ENCODE results near the gene SLC12A7. TPM values are rescaled to one million over a fixed set of nuclear protein-coding genes. Genes with fewer than 3 reads are reported as not detected.

The SLC12A7 gene
- 21.0 to 30.8 TPM (median 28.5 TPM) in 5 replicates for total RNA-seq (2022; extraction: Qiagen RNA extraction; ENCODE audit: low read depth)

DNA sequence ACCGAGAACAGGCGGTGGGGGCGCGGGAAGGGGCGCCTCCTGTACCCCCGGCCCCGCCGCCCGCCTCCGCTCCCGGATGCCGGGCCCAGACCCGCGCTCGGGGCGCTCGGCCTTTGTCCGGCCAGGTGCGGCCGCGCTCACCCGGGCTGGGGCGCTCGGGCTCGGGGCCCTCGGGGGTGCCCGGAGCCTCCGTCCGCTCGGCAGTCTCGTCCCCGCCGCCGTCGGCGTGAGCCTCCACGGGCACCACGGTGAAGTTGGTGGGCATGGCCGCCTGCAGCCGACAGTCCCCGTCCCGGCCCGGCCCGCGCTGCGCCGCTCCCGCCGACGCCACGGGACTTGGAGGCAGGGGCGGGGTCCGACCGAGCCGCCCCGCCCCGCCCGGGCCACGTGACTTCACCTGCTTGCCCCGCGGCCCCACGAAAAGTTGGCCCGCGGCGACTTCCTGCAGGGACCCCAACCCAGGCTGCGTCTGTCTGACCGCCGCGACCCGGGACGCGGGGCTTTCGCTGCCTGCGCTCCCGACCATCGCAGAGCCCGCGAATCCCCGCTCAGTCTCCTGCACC is at the start of gene SLC12A7:
Gene SLC12A7 (minus strand): TSS at position 337 of the 563 bp plus-strand sequence. CDS start 72 bp downstream, at position 265.

DNA sequence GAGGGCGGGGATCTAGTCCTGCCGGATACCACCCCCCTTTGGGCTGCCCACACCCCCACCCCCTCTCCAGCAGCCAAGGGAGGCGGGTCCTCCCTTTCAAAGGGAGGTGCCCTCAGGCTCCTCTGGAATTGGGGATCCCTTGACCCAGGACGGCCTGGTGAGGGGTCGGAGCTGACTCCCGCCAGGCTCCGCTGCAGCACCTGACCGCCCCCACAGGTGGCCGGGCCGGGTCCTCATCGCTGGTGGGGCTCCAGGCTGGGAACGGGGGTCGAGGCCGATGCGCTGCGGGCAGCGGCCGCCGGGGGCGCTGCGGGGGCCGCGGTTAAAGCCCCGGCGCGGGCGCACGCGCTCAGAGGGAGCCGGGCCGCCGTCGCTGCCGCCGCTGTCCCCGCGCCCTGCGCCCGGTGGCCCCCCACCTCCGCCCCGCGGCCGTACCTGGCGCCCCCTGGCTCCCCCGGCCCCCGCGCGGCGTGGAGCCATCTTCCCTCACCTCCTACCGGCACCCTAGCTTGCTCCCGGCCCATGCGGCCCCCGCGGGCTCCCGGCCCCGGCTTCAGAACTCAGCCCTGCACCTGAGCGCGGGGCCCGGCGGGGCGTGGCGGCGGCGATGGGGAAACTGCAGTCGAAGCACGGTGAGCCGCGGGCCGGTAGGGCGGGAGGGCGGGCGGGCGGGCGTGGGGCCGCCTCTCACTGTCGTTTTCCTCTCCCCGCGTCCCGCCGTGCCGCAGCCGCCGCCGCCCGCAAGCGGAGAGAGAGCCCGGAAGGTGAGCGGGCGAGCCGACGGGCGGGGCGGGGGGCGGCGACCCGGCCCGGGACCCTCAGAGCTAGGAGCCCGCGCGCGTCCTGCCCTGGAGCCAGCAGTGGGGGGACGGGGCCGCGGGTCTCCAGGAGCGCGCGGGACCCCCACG is 103.2 kb downstream of the SLC12A7 start, which contains the start of gene NKD2:
Gene NKD2 (plus strand): TSS at position 352 of the 908 bp plus-strand sequence. CDS start 256 bp downstream, at position 608.

Other genes with a start within 250 kb of the SLC12A7 start
- gene BRD9, start 219.3 kb downstream of the SLC12A7 start, total RNA-seq (2022; extraction: Qiagen RNA extraction; ENCODE audit: low read depth): 36.3 to 40.5 TPM (median 39.2 TPM) in 5 replicates
- 60.8 to 66.9 TPM (median 66.4 TPM) in 5 replicates for gene TRIP13, start 219.2 kb downstream of the SLC12A7 start, total RNA-seq (2022; extraction: Qiagen RNA extraction; ENCODE audit: low read depth)
- gene NKD2, start 103.3 kb downstream of the SLC12A7 start, total RNA-seq (2022; extraction: Qiagen RNA extraction; ENCODE audit: low read depth): 8.7 to 14.0 TPM (median 12.2 TPM) in 5 replicates
- gene SLC6A19, start 89.5 kb upstream of the SLC12A7 start, total RNA-seq (2022; extraction: Qiagen RNA extraction; ENCODE audit: low read depth): 0.04 TPM in 1 of 5 replicates, not detected in the others
- not detected in 5 replicates for gene SLC6A18, start 113.3 kb upstream of the SLC12A7 start, total RNA-seq (2022; extraction: Qiagen RNA extraction; ENCODE audit: low read depth)
- 1.2 to 3.2 TPM (median 2.6 TPM) in 5 replicates for gene TERT, start 183.0 kb upstream of the SLC12A7 start, total RNA-seq (2022; extraction: Qiagen RNA extraction; ENCODE audit: low read depth)
- gene CLPTM1L, start 233.0 kb upstream of the SLC12A7 start, total RNA-seq (2022; extraction: Qiagen RNA extraction; ENCODE audit: low read depth): 154 to 173 TPM (median 159 TPM) in 5 replicates

Measured in A549 treated with RU486 at 1 μM for 4 hours (cell line).